GM19023 (cell line): ENCODE measurements around the gene ETV3L.
"Not testable (repeated sequence)": the region's sequence is repeated elsewhere in the genome, so short reads cannot be mapped to it uniquely, and the experiment has no call there.

ENCODE experiments used
- ATAC-seq: cut with Tn5 transposase; IDR thresholded peaks from one replicate; pipeline ENCODE4 v1.9.1; 2021; ENCODE audit warnings: mild to moderate bottlenecking, moderate library complexity; ENCODE audit not compliant: unreplicated experiment

The ETV3L gene

DNA sequence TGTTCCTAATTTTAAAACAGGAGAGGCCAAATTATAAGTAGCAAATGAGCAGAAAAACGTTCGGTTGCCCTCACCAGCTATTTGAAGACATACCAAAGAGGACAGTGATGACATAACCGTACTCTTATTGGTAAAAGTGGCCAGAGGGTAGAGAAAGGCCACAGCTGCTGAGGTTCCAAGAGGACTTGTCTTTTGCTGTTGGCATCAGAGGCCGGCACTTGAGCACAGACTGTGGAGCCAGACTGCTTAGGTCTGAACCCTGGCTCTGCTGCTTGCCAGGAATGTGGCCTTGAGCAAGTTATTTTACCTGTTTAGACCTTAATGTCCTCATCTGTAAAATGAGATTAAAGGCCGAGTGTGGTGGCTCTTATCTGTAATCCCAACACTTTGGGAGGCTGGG is 14.9 kb downstream of the ETV3L start:
- ATAC-seq, result no peak

- no peak for ATAC-seq
These were observed 17.9 kb downstream of the ETV3L start for GRCh38 chr1:157081707-157082106.

DNA sequence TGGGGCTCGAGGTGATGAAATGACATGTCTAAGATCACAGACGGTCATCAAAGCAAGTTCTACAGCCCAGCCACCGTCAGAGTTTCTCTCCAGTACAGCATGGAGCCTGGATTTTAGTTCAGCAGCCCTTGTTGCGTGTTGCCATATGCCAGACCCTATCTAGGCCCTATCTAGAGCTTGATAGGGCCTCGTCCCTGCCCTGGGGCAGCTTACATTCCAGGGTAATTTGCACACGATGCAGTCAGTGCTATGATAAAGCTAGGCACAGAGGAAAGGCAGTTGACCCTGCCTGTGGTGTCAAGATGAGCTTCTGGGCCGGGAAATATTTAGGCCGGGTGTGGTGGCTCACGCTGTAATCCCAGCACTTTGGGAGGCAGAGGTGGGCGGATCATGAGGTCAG is 18.9 kb downstream of the ETV3L start:
- ATAC-seq, result no peak

DNA sequence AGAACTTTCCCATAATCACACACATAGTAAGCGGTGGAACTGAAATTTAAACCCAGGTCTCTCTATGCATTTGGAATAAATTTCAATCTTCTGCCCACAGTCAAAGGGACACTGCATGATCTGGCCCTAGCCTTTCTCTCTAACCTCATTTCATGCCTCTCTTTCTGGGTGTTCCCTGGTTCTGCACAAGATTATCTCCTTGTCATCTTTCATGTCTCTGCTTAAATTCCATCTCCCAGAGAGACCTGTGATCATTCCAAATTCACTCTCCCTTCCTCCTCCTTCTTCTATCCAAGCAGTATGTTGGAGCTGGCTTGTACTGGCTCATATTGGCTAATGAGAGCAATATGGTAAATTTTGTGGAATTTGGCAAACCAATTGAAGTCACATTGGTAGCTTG is 22.2 kb downstream of the ETV3L start:
- ATAC-seq, result no peak

DNA sequence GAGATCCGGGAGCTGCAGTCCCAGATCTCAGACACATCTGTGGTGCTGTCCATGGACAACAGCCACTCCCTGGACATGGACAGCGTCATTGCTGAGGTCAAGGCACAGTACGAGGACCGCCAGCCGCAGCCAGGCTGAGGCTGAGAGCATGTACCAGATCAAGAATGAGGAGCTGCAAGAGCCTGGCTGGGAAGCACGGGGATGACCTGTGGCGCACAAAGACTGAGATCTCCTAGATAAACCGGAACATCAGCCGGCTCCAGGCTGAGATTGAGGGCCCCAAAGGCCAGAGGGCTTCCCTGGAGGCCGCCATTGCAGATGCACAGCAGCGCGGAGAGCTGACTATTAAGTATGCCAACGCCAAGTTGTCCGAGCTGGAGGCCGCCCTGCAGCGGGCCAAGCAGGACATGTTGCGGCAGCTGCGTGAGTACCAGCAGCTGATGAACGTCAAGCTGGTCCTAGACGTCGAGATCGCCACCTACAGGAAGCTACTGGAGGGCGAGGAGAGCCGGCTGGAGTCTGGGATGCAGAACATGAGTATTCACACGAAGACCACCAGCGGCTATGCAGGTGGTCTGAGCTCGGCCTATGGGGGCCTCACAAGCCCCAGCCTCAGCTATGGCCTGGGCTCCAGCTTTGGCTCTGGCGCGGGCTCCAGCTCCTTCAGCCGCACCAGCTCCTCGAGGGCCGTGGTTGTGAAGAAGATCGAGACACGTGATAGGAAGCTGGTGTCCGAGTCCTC is 25.5 kb downstream of the ETV3L start:
- ATAC-seq, result no peak

DNA sequence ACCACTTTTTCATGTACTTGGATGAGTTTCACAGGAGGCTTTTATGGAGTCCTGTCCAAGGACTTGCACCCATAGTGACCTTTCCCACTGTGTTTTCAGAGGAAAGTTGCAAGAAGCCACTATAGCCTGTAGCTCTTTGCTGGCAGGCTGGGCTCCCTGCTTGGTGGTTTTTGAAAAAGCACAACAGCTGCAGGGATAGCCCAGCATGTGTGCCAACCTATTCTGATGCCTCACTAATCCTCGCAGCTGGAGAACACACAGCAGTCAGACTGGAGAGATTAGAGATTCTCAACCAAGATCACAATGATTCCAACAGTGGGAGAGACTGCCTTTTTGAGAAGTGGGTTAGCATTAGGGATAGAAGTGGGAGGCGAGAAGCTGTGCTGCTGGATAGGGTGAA is 30.0 kb downstream of the ETV3L start:
- no peak for ATAC-seq

GRCh38 chr1:157059241-157059640 is 40.4 kb downstream of the ETV3L start:
- ATAC-seq, result not testable (repeated sequence)

- ATAC-seq, result no peak
These were observed 43.3 kb downstream of the ETV3L start for GRCh38 chr1:157056269-157056668.

GRCh38 chr1:157055729-157056128 is 43.9 kb downstream of the ETV3L start:
- not testable (repeated sequence) for ATAC-seq

DNA sequence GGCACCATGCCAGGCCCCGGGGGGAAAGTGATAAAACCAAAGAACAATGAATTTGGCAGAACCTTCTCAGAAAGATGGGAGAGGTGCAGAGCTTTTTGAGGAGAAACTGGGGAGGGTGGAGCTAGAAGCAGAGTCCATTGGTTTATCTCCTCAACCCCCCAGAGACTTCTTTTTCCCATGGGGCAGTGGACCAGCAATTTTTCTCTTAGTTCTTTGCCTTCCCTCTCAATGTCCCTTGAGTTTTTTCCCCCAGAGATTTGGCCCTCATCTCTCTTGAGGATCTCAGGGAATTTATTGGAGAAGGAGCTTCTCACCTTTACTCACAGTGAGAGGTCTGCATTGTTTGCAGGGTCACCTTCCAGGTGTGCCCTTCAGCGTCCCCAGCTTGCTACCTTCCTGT is 48.8 kb downstream of the ETV3L start:
- ATAC-seq, result no peak

DNA sequence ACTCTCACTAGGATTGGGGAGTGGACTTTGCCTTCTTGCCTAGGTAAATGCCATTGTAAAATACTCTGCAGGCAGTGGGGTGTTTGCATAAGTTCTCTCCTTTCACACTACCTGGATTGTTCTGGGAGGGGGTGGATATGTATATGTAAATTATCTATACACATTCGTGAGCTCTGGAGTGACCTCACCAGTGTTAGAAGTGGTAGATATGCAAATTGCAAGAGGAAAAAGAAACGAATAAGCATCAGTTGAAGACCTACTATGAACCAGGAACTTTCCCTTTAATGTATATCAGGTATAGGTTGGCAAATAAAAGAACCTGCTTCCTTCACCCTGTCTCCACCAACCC is 52.6 kb downstream of the ETV3L start:
- ATAC-seq, result no peak

- ATAC-seq, result peak; percentile 72
These were observed 54.1 kb downstream of the ETV3L start, which contains the start of gene ARHGEF11 for GRCh38 chr1:157045250-157046218. Gene ARHGEF11 (minus strand): TSS chr1:157045742. CDS start chr1:157044330, 1,412 bp downstream.

GRCh38 chr1:157044326-157044725 is 55.3 kb downstream of the ETV3L start:
- no peak for ATAC-seq

DNA sequence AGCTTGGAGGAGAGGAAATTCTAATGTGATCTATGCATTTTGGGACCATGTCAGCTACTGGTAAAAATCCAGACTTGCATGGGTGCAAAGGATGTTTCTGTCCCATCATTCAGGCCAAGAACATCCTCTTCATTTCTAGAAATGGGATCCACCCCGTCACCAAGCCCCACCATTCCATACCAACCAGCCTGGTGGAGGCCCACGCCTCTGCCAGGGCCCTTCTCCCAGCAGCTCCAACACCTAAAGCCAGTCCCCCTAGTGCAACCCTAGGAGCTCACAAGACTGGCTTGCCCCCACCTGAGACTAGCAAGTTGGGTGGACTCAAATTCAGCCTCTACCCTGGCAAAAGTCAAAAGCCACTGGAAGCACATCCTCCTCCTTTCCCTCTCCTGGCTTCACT is 55.9 kb downstream of the ETV3L start:
- ATAC-seq, result no peak

GRCh38 chr1:157042846-157043245 is 56.8 kb downstream of the ETV3L start:
- ATAC-seq, result no peak
